AML-193 (cell line): ENCODE measurements around the gene TMEM198.

Source experiments
- DNase-seq, 2 experiments: peaks; one replicate each; lab custom pipeline; 2025; lab: John Stamatoyannopoulos, UW

The TMEM198 gene

DNA sequence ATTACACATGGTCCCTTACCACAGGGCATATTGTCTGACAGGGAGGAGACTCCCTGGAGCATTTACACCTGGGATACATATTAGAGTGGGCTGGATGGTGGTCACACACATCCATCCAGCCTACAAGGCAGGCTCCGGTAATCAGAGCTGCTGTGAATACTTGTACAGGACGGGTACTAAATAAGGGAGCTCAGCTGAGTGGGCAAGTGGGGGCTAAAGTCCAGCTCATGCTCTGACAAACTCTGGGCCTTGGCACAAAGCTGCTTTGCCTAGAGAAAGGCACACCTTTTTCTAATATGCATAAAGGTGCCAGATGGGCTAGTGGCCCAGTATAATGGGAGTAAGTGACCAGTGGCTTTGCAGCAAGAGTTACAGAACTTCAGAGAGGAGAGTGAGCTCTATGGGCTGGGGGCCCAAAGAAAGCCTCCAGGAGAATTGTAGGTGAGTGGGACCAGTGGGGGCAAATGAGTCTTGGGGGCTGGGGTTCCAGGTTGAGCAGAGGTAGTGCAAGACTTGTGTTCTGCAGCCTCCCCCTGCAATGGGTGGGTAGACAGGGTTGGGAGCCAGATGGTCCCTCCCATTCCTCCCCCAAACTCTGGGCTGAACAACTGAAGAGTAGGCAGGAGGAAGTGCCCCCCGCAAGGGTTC lies 1.6 kb downstream of the TMEM198 start:
- DNase-seq = no peak

DNA sequence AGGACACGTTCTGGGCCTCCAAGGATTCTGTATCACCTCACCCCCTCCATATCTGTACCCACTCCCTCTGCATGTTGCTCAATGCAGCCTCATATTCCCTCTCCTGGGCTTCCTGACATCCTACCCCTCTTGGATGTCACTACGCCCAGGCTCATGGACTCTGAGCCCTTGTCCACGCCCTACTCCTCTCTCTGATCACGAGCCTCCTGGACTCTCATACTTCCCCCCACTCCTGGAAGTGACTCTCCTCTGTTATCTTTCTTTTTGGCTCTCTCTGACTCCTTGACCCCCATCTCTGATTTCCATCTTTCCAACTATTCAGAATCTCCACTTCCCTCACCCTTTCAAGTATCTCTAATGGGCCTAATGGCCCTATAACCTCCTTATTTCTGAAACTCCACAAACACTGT lies 2.1 kb downstream of the TMEM198 start:
- no peak for DNase-seq

DNA sequence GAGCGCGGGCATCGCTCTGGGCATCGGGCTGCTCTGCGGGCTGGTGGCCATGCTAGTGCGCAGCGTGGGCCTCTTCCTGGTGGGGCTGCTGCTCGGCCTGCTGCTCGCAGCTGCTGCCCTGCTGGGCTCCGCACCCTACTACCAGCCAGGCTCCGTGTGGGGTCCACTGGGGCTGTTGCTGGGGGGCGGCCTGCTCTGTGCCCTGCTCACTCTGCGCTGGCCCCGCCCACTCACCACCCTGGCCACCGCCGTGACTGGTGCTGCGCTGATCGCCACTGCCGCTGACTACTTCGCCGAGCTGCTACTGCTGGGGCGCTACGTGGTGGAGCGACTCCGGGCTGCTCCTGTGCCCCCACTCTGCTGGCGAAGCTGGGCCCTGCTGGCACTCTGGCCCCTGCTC lies 3.8 kb downstream of the TMEM198 start:
- DNase-seq = no peak

DNA sequence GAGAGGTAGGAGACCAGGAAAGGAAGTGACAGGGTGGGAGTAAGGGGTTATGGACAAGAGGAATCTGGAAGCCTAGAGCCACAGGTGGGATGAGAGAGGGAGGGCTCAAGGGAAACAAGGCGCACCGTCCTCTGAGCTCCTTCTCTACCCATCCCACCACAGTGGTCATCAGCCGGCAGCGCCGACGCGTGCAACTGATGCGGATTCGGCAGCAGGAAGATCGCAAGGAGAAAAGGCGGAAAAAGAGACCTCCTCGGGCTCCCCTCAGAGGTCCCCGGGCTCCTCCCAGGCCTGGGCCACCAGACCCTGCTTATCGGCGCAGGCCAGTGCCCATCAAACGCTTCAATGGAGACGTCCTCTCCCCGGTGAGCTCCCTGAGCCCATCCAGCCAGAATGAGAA lies 5.2 kb downstream of the TMEM198 start:
- no peak for DNase-seq

DNA sequence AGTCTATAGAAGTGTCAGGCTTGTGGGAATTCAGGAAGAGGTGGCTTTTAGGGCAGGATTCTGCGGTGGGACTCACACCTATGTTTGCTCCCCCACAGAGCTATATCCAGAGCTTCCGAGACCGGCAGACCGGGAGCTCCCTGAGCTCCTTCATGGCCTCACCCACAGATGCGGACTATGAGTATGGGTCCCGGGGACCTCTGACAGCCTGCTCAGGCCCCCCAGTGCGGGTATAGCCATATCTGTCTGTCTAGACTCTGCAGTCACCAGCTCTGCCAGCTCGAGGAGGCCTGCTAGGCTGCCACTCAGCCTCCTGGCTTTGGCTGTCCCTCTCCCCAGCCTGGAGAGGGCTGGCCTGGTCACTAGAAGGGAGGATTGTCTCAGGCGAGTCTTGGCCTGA lies 5.8 kb downstream of the TMEM198 start:
- DNase-seq = no peak

DNA sequence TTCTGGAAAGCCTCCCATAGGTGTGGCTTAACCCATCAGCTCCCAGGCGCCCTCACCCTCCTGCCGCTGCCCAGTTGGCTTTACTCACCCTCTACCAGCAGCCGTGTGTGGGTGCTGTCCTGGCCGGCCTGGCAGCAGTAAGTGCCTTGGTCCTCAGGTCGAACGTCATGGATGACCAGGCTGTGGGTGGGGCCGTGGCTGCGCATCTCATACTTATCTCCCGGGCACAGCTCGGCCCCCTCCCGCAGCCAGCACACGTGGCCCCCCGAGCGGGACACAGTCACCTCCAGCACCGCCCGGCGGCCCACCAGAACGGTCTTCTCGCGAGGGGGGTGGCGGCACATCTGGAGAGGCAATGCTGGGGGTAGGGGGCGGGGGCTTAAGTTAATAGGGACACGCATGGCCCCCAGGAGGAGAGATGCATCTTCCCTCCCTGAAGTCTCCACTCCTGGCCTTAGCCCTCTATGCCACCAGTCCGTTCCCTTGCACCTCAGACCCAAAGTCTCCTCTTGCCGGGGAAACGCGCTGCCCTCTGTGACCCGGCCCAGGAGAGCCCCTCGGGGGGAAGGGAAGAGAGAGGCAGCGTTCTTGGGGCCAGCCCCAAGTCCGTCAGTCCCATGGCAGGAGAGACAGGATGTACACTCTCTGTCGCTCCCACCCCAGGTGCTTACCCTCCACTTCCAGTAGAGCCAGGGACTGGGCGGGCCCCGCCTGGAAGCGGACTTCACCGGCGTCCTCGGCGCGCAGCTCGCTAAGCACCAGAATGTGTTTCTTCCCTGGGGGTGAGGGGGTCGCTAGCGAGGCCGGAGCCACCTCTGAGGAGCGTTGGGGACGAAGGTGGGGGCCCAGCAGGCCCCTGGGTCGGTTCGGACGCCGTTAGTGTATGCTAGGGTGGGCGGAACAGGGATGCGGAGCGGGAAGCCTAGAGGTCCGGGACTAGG lies 7.9 kb downstream of the TMEM198 start:
- no peak for DNase-seq

DNA sequence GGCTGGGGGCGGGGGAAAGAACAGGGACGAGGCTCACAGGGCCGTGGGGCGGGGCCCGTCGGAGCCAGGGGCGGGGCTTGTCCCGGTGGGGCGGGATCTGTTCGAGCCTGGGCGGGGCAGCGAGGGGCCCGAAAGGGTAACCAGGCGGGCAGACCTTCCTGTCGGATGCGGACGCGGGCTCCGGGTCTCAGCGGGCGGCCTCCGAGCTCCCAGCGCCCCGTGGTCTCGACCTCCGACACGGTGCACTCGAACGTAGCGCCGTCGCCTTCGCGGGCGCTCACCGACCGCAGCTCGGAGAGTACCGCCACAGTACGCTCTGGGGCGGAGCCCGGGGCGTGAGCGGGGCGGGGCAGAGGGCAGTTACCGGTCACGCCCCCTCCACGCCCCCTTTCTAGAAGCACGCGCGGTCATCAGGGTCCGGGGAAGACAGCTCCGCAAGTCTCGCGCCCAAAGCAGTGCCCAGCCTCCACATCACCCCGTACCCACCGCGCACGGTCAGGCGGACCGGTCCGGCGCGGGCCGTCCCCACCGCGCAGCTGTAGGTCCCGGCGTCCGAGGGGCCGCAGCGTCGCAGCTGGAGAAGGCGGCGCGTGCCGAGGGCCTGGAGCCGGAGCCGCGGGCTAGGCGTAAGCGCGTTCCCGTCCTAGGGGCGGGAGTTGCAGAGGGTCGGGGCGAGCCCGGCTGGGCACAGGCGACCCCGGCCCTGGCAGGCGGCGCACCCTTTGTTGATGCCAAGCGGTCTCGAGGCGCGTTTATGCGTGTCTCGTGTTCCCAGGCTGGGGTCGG lies 8.7 kb downstream of the TMEM198 start:
- DNase-seq = no peak

DNA sequence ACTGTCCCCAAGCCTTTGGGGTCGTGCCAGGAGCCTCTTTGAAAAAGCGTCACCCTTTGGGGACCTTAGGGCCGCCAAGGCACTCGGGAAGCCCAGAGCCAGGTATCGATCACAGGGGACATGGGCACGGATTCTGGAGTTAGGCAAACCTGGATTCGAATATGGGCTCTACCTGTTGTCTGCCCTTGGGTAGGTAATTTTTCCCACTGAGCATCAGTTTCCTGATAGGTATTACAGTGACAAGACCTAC lies 9.3 kb downstream of the TMEM198 start:
- DNase-seq = no peak

DNA sequence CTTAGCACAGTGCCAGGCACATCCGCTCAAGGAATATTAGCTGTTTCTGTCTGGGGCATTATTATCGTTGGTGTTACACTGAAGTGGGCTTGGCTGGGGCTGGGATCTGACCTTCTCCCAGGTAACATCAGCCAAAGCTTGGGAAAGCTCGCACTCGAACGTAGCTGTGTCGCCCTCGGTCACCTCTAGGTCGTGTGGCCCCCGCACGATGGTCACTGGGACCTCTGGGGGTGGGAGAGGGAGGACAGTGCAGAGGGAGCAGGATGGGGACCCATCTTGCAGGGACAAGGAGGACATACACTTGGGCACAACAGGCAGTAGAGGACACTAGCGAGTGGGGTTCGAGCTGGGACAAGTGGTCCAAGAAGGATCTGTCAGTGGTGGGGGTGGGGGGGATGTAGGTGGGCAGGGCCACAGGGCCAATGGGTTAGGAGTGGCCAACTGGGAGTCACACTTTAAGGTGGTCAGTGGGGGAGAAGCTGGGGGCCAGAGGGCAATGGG lies 9.7 kb downstream of the TMEM198 start:
- no peak for DNase-seq

DNA sequence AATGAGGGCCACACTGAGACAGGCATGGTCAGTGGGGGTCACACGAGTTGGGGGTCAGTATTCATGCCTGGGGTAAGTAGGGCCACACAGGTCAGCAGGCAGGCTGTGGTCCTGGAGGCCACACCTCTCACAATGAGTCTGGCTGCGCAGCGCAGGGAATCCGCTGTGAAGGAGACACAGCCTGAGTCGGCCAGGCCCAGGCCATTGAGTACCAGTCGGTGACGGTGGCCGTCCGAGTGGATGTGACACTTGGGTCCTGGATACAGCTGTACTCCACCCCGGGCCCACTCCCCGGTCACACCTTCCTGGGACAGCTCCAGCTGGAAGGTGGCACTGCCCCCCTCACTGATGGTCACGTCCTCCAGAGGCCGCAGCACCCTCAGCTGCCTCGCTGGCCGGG lies 10.5 kb downstream of the TMEM198 start:
- DNase-seq = no peak

DNA sequence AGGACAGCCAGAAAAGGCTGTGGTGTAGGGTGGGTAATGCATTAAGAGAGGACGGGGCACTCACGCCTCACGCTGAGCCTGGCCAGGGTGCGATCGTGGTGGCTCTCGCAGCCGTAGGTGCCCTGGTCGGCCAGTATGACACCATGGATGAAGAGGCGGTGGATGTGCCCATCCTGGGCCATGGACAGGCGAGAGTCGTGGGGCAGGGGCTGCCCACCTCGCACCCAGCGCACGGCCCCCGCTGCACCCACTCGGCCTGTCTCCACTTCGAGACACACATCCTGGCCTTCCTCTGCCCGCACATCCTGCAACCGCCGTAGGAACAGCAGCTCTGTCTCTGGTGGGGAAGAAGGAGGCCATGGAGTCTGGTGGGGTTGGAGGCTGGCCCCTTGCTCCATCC lies 12.1 kb downstream of the TMEM198 start:
- no peak for DNase-seq

DNA sequence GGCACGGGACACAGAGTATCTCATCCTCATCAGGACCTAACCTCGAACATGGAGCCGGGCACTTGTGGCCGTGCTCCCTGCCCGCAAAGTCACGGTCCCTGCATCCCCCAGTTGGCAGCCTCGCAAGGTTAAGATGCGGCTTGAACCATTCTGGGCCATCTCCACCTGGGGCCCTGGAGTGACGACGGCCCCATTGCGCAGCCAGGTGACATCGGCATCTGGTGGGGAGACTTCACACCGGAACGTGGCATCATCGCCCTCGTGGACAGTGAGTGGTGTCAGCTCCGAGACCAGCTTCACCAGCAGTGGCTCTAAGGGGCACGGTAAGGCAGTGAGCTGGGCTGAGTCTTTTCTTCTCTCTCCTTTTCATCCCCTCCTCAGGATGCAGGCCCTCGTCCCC lies 12.6 kb downstream of the TMEM198 start:
- no peak for DNase-seq

DNA sequence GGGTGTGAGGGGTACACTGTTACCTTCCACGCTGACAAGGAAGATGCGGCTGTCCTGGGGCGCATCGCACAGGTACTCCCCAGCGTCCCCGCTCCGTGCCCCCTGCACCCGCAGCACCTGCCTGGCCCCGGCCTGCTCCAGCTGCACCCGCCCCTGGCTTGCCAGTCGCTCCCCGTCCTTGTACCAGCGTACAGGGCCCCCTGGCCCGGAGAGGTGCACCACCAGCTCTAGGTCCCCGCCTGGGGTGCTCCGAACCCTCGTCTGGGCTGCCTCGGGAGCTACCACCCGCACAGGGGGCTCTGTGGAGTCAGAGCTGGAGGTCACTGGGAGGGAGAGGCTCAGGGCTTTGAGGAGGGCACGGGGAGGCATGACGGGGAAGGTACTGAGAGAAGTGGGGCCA lies 13.5 kb downstream of the TMEM198 start:
- DNase-seq = no peak

DNA sequence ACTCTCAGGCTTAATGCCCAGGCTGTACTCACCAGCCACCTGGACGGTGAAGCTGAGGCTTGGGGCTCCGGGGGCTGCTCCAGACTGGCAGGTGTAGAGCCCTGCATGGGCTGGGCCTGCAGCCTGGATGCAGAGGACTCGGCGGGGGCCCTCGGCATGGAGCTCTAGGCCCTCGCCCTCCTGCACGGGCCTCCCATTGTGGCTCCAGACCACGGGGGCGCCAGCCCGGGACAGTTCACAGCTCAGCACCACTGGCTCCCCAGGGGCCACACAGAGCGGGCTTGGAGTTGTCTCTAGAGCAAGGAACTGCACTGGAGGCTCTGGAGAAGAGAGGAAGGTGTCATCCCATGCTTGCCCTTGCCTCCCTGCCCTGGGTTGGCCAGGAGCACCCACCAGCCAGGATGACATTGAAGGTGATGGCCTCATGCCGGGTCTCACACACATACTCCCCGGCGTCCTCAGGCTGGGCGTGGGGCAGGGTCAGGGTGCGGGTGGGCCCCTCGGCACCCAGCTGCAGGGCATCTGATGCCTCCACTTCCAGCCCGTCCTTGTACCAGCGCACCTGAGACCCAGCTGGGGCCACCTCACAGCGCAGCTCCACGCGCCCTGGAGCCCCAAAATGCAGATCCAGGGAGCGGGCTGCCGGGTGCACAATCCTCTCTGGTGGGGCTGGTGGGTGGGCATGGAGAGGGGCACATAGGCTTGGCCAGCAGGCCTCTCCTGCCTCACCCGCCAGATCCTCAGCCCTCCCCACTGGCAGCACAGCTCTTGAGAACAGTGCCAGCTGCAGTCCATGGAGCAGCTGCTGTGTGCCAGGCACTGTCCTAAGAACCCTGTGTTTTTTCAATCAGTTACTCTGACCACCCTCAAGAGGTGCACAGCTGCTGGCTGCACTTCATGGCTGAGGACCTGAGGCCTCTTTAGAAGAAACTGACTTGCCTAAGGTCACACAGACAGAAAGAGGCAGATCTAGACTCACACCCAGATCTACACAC lies 14.3 kb downstream of the TMEM198 start:
- DNase-seq = no peak

DNA sequence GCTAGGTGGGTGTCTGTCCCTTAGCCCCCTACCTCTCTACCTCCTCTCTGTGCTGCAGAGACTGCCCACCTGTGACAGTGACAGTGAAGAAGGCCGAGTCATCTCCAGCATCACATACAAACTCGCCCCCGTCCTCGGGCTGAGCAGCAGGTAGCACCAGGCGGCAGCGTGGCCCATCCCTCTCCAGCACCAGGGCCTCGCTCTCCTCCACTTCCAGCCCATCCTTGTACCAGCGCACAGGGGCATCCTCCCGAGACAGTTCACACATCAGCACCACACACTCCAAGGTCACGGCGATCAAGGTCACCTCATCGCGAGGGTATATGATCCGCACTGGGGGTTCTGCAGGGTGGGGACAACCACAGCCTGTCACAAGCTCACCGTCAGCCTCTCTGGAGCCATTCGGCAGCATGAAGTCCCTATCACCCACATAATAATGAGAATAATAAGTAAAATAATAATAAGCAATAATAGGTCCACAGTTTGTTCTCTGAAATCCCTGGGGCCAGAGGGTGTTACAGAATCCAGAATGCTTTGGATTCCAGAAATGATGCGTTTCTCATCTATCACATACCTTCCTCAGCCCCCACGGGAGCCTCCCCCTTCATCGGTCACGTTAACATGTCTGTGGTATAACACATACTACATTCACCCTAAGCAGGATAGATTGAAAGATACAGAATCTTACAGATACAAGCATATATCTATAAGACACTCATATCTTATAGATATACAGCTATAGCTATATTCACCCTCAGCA lies 15.5 kb downstream of the TMEM198 start:
- DNase-seq = no peak

DNA sequence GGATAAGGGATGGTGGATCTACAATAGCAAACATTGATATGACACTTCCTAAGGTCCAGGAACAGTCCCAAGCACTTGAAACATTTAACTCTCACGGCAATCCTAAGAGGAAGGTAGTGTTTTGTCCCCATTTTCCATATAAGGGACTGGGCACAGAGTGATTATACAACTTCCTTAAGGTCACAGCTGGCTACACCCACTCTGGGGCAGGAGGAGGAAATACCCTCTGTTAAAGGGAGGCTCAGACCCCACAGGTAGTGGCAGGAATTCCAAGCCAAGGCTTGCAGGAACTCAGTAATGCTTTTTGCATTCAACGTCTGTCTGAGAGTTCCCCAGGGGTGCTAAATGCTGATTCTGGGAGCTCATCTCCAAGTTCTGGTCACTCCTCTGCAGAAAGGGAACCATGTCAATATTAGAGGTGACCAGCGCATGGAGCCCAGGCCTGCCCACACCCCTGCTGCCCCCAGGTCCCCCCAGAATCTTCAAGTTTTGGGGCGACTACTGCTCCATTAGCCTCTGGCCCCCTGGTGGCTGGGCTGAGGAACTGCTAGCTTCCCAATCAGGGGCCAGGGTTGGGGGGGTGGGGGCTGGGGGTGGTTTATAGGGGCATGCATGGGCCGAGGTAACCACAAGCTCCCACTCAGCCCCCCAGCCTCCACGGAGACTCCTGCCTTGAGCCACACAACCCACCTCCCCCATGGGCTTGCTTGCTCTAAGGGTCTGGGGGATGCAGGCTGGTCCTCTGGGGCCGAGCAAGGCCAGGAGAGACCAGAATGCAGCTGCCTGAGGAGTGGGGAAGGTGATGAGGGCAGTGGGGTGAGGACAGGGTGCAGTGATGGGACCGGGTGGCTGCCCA lies 16.4 kb downstream of the TMEM198 start:
- DNase-seq = no peak

DNA sequence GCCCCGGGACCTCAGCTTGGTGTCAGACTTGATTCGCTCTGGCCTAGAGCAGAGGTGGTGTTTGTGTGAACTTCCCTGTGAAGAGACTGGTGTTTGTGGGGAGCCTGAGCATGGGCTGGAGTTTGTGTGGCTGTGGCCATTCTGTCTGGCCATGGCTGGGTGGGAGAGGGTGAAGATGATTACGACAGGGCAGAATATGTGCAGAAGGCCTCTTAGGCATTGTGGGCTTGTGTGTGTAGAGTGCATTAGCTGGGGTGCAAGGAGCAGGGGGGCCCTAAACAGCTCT lies 17.0 kb downstream of the TMEM198 start:
- DNase-seq = no peak

DNA sequence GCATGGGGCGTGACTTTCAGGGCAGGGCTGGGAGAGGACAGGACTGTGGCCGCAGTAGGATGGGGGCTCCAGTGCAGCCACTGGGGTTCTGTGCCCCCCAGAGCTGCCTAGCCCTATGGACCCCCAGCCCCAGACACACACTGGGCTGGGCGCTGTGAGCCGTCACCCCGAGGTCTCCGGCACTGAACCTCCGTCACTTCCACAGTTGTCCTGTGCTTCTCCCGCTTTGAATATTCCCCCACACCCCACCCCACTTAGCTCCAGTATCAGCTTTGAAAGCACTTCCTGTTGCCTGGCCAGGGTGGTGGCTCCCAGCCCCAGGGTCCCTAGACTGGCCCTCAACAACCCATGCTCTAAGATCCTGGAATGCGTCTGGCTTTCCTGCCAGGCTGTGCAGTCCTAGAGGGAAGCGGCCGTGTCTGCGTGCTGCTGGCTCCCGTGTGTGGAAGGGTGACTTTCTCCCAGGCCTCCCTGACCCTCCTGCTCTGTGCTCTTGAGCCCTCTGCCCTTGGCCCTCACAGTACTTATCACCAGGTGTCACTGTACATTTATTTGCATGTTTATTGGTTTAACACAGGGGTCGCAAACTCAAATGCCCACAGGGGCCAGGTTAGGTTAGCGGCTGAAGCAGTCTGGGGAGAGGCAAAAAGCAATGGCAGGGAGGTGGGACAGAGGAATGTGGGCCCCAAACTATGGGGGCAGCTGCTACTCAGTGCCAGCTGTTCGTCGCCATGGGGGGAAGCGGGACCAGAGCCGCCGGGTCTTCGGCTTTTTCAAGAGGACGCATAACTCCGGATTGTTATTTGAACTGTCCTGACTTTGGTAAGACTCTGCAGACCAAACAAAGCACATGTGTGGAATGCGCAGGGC lies 17.6 kb downstream of the TMEM198 start:
- DNase-seq = no peak
